ENCODE results near the gene ATG2B. TPM values are rescaled to one million over a fixed set of nuclear protein-coding genes. Genes with fewer than 3 reads are reported as not detected.

Gene ATG2B
- total and polyA plus RNA-seq, 2 of the 4 experiments (the other 2 are of a cell fraction): 6.9 to 22.0 TPM

DNA sequence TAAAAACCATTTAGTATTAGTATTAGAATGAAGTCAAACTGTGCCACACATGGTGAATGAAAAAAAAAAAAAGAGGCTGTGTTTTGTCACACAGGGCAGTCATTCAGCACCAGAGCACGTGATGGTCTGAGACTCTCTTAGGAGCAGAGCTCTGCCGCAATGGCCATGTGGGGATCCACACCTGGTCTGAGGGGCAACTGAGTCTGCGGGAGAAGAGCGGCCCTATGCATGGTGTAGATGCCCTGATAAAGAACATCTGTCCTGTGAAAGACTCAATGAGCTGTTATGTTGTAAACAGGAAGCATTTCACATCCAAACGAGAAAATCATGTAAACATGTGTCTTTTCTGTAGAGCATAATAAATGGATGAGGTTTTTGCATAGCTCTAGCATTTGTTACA lies 119.4 kb downstream of the ATG2B start:
- 25% methylated on average over 3 of the region's 5 CpGs; no CpG with 5 or more reads in 1 of the 2 experiments for WGBS, 2 experiments (ENCODE audit: extremely low coverage in 2 of 2, insufficient read length in 1 of 2)
- BruUV-seq (replicated peaks): no TSS peak

More for the DNA sequence above, 119.4 kb downstream of the ATG2B start:
- dilution Hi-C loops (cut with HindIII; ENCODE audit: low sequenced_read_pairs, unreplicated experiment) (no loop called here), in situ Hi-C loops (cut with MboI; ENCODE audit: low sequenced_read_pairs) (no loop called here), intact Hi-C loops (cut with micrococcal nuclease) (no loop called here)
- H3K9ac ChIP-seq (ENCODE audit: low read depth, low read length): no peak overlapping the region
- peak overlapping the region; percentile 40 for H2BK5ac ChIP-seq (ENCODE audit: low read depth, low read length, poor library complexity, severe bottlenecking)
- no peak overlapping the region for H3K23ac ChIP-seq (ENCODE audit: low read depth, low read length)
- no peaks in the 10 kb centered on the region for H3K9me3 ChIP-seq (ENCODE audit: control insufficient read depth, insufficient read depth, low read length)
- ChIA-PET CTCF (no interaction called here), POLR2A (ENCODE audit: unreplicated experiment) (no interaction called here)
- H3K14ac ChIP-seq (replicated peaks; ENCODE audit: low read depth, low read length): no peak overlapping the region
- peak overlapping the region; percentile 16; the same call in 1 of the 2 replicates for H2BK120ac ChIP-seq (ENCODE audit: low read depth, low read length)
- peaks cover 66% of the 10 kb centered on the region for H3K36me3 ChIP-seq (ENCODE audit: control insufficient read depth, insufficient read depth, low read length)
- peak overlapping the region; percentile 29; the same call in 1 of the 2 replicates for H3K18ac ChIP-seq (ENCODE audit: low read depth, low read length)
- H3K9me1 ChIP-seq (ENCODE audit: insufficient read depth, low read length): peaks cover 9% of the 10 kb centered on the region
- peaks cover 7% of the 10 kb centered on the region for H4K20me1 ChIP-seq (ENCODE audit: insufficient read depth, low read length)
- H3K79me1 ChIP-seq (ENCODE audit: low read depth in 1 of 2, low read length in 2 of 2): peaks cover 42 to 84% of the 10 kb centered on the region in 2 experiments; a peak in 3 of 4 replicates
- H3K4me3 ChIP-seq (ENCODE audit: insufficient read depth, low read depth, low read length): no peak overlapping the region
- H4K8ac ChIP-seq (ENCODE audit: low read depth in 2 of 2, low read length in 2 of 2): no peak overlapping the region
- no peak for ATAC-seq (ENCODE audit: low read depth)
- DNase-seq: peak; percentile 48
- no peak overlapping the region for H2AFZ ChIP-seq (replicated peaks; ENCODE audit: low read length, poor library complexity)
- no peak overlapping the region for H3K4me2 ChIP-seq (ENCODE audit: low read depth, low read length)
- H3K4ac ChIP-seq (ENCODE audit: low read depth, low read length): no peak overlapping the region
- H2AK5ac ChIP-seq (ENCODE audit: low read depth, low read length): peak overlapping the region; percentile 59; the same call in 1 of the 2 replicates
- no peak for TF ChIP-seq MXI1 (IDR thresholded peaks at IDR 0.05; ENCODE audit: borderline replicate concordance, low read depth, low read length)
- no peak for TF ChIP-seq RFX5 (IDR thresholded peaks at IDR 0.05; ENCODE audit: low read depth, low read length)
- TF ChIP-seq RCOR1 (IDR thresholded peaks at IDR 0.05; ENCODE audit: insufficient replicate concordance, low read length): no peak
- TF ChIP-seq, protein P1, sequence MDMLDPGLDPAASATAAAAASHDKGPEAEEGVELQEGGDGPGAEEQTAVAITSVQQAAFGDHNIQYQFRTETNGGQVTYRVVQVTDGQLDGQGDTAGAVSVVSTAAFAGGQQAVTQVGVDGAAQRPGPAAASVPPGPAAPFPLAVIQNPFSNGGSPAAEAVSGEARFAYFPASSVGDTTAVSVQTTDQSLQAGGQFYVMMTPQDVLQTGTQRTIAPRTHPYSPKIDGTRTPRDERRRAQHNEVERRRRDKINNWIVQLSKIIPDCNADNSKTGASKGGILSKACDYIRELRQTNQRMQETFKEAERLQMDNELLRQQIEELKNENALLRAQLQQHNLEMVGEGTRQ (IDR thresholded peaks at IDR 0.05; ENCODE audit: low read depth, low read length): peak; percentile 68
- no peak for TF ChIP-seq POLR2A (IDR thresholded peaks at IDR 0.05; ENCODE audit: low read depth, low read length)
- TF ChIP-seq, protein P2, sequence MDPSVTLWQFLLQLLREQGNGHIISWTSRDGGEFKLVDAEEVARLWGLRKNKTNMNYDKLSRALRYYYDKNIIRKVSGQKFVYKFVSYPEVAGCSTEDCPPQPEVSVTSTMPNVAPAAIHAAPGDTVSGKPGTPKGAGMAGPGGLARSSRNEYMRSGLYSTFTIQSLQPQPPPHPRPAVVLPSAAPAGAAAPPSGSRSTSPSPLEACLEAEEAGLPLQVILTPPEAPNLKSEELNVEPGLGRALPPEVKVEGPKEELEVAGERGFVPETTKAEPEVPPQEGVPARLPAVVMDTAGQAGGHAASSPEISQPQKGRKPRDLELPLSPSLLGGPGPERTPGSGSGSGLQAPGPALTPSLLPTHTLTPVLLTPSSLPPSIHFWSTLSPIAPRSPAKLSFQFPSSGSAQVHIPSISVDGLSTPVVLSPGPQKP (IDR thresholded peaks at IDR 0.05; ENCODE audit: borderline replicate concordance, low read depth, low read length): no peak
- TF ChIP-seq RAD21 (IDR thresholded peaks at IDR 0.05; ENCODE audit: low read length): no peak
- TF ChIP-seq, protein P3, sequence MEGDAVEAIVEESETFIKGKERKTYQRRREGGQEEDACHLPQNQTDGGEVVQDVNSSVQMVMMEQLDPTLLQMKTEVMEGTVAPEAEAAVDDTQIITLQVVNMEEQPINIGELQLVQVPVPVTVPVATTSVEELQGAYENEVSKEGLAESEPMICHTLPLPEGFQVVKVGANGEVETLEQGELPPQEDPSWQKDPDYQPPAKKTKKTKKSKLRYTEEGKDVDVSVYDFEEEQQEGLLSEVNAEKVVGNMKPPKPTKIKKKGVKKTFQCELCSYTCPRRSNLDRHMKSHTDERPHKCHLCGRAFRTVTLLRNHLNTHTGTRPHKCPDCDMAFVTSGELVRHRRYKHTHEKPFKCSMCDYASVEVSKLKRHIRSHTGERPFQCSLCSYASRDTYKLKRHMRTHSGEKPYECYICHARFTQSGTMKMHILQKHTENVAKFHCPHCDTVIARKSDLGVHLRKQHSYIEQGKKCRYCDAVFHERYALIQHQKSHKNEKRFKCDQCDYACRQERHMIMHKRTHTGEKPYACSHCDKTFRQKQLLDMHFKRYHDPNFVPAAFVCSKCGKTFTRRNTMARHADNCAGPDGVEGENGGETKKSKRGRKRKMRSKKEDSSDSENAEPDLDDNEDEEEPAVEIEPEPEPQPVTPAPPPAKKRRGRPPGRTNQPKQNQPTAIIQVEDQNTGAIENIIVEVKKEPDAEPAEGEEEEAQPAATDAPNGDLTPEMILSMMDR (conservative IDR thresholded peaks at IDR 0.05; ENCODE audit: low read depth, low read length): no peak
- no peak for TF ChIP-seq CHD1 (IDR thresholded peaks at IDR 0.05; ENCODE audit: low read depth, low read length)
- TF ChIP-seq SMC3 (IDR thresholded peaks at IDR 0.05; ENCODE audit: low read depth, low read length): no peak
- no peak for TF ChIP-seq MAFK (IDR thresholded peaks at IDR 0.05; ENCODE audit: low read depth, low read length)
- no peak for TF ChIP-seq CEBPB (IDR thresholded peaks at IDR 0.05; ENCODE audit: low read depth, low read length)
- TF ChIP-seq MAZ (IDR thresholded peaks at IDR 0.05; ENCODE audit: borderline replicate concordance, low read depth, low read length): no peak
- TF ChIP-seq BHLHE40 (IDR thresholded peaks at IDR 0.05; ENCODE audit: low read depth, low read length): 0 out of 2 replicates have a peak, but pooled peaks have one; percentile 4
- no peak for TF ChIP-seq NFE2L2 (IDR thresholded peaks at IDR 0.05; ENCODE audit: low read depth, low read length)
- TF ChIP-seq FOS (IDR thresholded peaks at IDR 0.05; ENCODE audit: low read depth, low read length): no peak
- peaks cover 16% of the 10 kb centered on the region for H3K4me1 ChIP-seq (ENCODE audit: control insufficient read depth, insufficient read depth, low read length)
- 0 out of 2 replicates have a peak overlapping the region, but pooled peaks have one; percentile 18 for H4K5ac ChIP-seq (ENCODE audit: low read depth, low read length)
- no peak overlapping the region for H2BK15ac ChIP-seq (ENCODE audit: low read depth, low read length)
- H4K91ac ChIP-seq (ENCODE audit: insufficient read depth, low read depth, low read length): no peak overlapping the region
- no peak overlapping the region for H2AK9ac ChIP-seq (replicated peaks; ENCODE audit: low read depth, low read length, poor library complexity)
- H2BK20ac ChIP-seq (ENCODE audit: low read depth, low read length): no peak overlapping the region
- H3K27me3 ChIP-seq (ENCODE audit: control insufficient read depth, insufficient read depth, low read length): no peaks in the 10 kb centered on the region
- no peak overlapping the region for H3K56ac ChIP-seq (ENCODE audit: extremely low read depth, insufficient read depth, low read length)
- H3K27ac ChIP-seq (ENCODE audit: insufficient read depth, low read length): peak overlapping the region; percentile 54

All from IMR-90 (cell line).